ENCODE measurements around the gene RAB6A. TPM values are rescaled to one million over a fixed set of nuclear protein-coding genes. Genes with fewer than 3 reads are reported as not detected.

RAB6A gene
- total RNA-seq, 4 donors from 2014 or later, result 96.9 to 145 (median 118) TPM

DNA sequence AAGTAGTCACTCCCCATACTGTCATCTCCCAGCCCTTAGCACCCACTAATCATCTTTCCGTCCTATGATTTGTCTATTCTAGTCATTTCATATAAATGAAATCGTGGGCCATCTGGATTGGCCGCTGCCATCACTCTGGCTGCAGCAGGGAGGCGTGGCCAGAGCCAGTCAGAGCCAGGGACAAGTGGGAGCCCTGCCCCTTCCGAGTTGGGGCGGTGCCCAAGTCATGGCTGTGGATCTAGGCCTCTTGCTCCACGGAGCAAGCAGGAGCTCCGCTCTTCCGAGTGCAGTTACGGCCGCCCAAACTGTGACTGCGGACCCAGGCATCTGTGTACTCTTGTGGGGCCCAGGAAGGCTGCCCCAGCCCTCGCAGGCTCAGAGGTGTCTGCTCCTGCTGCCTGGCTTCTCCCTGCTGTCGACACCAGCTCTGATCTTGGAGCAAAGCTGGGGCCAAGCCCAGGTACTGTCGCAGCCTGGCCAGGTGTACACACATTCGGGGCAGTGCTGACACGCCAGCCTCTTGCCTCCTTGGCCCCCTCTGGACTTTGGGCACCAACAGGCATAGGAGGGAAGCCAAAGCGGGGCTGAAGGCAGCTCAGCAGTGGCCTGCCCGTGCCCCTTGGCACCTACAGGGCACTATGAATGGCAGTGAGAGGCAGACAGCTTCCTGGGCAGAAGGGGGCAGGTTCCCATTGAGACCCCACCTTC is 35.2 kb upstream of the RAB6A start:
- TF ChIP-seq, protein P1, sequence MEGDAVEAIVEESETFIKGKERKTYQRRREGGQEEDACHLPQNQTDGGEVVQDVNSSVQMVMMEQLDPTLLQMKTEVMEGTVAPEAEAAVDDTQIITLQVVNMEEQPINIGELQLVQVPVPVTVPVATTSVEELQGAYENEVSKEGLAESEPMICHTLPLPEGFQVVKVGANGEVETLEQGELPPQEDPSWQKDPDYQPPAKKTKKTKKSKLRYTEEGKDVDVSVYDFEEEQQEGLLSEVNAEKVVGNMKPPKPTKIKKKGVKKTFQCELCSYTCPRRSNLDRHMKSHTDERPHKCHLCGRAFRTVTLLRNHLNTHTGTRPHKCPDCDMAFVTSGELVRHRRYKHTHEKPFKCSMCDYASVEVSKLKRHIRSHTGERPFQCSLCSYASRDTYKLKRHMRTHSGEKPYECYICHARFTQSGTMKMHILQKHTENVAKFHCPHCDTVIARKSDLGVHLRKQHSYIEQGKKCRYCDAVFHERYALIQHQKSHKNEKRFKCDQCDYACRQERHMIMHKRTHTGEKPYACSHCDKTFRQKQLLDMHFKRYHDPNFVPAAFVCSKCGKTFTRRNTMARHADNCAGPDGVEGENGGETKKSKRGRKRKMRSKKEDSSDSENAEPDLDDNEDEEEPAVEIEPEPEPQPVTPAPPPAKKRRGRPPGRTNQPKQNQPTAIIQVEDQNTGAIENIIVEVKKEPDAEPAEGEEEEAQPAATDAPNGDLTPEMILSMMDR (IDR thresholded peaks at IDR 0.05; ENCODE audit: low read depth), result no peak

GRCh38 chr11:73792584-73792983 is 31.7 kb upstream of the RAB6A start:
- TF ChIP-seq, protein P1 (IDR thresholded peaks at IDR 0.05; ENCODE audit: low read depth), result no peak

- TF ChIP-seq, protein P1 (IDR thresholded peaks at IDR 0.05; ENCODE audit: low read depth), result no peak
These were observed 28.4 kb upstream of the RAB6A start for GRCh38 chr11:73789279-73789670.

DNA sequence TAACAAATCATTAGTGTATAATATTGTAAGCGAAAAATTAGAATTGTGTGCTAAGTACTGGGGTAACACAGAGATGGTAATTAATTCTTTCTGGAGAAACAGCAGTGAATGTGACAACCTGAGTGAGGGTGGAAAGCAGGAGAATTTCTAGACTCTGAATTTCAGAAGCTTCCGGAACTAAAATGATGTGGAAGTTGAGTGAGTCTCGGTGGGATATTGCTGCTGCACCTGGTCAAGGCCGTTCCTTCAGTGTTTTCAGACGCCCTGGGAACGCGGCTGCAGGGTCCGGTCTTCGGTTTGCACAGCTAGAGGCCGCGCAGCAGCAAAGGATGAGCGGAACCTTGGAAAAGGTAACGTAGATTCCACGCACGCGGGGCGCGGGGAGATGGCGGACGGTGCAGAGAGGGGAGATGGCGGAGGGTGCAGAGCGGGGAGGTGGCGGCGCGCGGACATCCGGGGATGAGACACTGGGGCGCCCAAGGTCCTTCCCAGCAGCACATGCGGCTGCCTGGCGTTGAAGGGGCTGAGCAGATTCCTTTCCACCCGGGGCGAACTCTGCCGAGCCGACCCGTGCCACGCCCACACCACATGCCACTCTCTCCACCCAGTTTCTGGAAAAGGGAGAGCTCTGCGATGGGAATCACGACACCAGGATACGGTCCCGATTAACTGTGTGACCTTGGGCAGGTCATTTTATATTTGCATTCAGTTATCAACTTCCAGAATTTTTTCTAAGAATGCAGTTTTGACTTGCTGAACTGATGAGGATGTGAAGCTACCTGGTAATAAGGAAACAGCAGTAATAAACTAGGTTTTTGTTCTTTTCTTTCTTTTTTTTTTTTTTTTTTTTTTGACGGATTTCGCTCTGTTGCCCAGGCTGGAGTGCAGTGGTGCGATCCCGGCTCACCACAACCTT is 27.0 kb upstream of the RAB6A start, which contains the start of gene MRPL48:
MRPL48 (plus strand) TSS at position 232 of the 916 bp plus-strand sequence; CDS start at position 330, 98 bp downstream.
- TF ChIP-seq, protein P1 (IDR thresholded peaks at IDR 0.05; ENCODE audit: low read depth), result no peak

DNA sequence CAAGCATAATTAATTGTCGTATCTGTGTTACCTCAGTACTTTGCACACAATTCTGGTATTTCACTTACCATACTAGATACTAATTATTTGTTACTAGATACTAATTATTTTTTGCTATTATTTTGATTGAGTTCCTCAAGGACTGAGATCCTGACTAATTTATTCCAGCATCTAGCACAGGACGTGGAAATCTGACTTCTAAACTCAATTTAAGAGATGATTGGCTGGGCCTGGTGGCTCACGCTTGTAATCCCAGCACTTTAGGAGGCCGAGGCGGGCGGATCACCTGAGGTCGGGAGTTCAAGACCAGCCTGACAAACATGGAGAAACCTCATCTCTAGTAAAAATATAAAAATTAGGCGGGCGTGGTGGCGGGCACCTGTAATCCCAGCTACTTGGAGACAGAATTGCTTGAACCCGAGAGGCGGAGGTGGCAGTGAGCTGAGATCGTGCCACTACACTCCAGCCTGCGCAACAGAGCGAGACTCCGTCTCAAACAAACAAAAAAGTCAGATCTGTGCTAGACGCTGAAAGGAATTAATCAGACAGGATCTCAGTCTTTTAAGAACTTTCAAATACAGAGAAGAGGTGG is 26.3 kb upstream of the RAB6A start:
- TF ChIP-seq, protein P1 (IDR thresholded peaks at IDR 0.05; ENCODE audit: low read depth), result no peak

- TF ChIP-seq, protein P1 (IDR thresholded peaks at IDR 0.05; ENCODE audit: low read depth), result no peak
These were observed 23.9 kb upstream of the RAB6A start for GRCh38 chr11:73784734-73785133.

Measured in subcutaneous adipose tissue (tissue), 4 donors.